PC-9 (cell line): ENCODE measurements around the gene FOXP2.

Experiments
- EZH2 ChIP-seq: fragments of 200-600 bp; sonication (generic); IDR thresholded peaks from 2 replicates; pipeline ENCODE4 v1.8.0; 2017; ENCODE audit warnings: antibody characterized with exemption, low read depth
- TF ChIP-seq, protein P1 (sequence below): fragments of 200-600 bp; sonication (generic); conservative IDR thresholded peaks from 2 replicates; pipeline ENCODE4 v1.6.1; 2017; ENCODE audit warnings: mixed run types, antibody characterized with exemption, mild to moderate bottlenecking, moderate library complexity

DNA sequence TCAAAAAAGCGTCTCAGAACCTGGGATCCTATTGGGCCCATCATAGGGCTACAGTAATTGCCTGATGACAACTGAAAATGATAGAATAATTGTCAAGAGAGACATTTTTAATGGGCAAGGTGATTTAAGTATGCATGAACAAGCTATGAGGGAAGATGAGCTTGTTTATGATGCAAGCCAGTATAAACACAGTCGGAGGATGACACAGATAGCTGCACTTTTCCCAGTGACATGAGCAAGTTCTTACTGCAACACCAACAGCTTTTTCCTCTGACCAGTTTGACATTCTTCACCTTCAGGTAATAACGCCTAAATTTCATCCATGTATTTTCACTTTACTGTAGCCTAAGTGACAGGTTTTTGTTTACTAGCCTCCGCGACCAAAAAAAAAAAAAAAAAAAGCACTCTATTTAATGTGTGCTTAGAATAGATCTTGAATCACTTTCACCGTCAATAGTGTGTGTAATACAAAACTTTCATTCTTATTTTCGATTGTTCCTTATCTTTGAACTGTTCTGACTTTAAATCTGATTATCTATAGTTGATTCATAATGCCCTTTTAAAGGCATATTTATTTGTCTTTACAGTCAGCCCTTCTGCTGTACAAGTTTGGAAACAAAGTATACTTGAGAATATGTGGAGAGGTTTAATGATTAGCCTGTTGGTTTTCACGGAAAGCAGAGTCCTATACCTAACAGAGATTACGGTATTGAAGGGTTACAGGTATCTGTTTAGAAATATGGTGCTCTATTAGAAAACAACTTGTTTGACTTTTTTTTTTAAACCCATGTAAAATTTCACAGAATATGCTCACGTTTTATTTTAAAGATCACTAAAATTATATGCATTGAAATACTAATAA, 1.7 kb downstream of the FOXP2 start:
- TF ChIP-seq, protein P1, sequence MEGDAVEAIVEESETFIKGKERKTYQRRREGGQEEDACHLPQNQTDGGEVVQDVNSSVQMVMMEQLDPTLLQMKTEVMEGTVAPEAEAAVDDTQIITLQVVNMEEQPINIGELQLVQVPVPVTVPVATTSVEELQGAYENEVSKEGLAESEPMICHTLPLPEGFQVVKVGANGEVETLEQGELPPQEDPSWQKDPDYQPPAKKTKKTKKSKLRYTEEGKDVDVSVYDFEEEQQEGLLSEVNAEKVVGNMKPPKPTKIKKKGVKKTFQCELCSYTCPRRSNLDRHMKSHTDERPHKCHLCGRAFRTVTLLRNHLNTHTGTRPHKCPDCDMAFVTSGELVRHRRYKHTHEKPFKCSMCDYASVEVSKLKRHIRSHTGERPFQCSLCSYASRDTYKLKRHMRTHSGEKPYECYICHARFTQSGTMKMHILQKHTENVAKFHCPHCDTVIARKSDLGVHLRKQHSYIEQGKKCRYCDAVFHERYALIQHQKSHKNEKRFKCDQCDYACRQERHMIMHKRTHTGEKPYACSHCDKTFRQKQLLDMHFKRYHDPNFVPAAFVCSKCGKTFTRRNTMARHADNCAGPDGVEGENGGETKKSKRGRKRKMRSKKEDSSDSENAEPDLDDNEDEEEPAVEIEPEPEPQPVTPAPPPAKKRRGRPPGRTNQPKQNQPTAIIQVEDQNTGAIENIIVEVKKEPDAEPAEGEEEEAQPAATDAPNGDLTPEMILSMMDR = no peak
- TF ChIP-seq EZH2 = no peak
